ENCODE results near the gene UBL4B. TPM values are rescaled to one million over a fixed set of nuclear protein-coding genes. Genes with fewer than 3 reads are reported as not detected.

UBL4B gene
- total RNA-seq, 1 donor from 2014 or later: not detected

GRCh38 chr1:110067893-110068645, 44.2 kb upstream of the UBL4B start:
- no peak for TF ChIP-seq CTCF (conservative IDR thresholded peaks at IDR 0.05; ENCODE audit: low read depth, low read length)
- H3K4me3 ChIP-seq (ENCODE audit: low read depth, low read length): no peak overlapping the region
- DNase-seq (ENCODE audit: low read depth): no peak

- H3K4me3 ChIP-seq (ENCODE audit: low read depth, low read length): no peak overlapping the region
- no peak for TF ChIP-seq CTCF (conservative IDR thresholded peaks at IDR 0.05; ENCODE audit: low read depth, low read length)
- DNase-seq (ENCODE audit: low read depth): no peak
These were observed 43.4 kb upstream of the UBL4B start for GRCh38 chr1:110068646-110069403.

- H3K4me3 ChIP-seq (ENCODE audit: low read depth, low read length): no peak overlapping the region
- DNase-seq (ENCODE audit: low read depth): no peak
- no peak for TF ChIP-seq CTCF (conservative IDR thresholded peaks at IDR 0.05; ENCODE audit: low read depth, low read length)
These were observed 42.6 kb upstream of the UBL4B start for GRCh38 chr1:110069404-110070281.

GRCh38 chr1:110070282-110070669, 42.0 kb upstream of the UBL4B start:
- H3K4me3 ChIP-seq (ENCODE audit: low read depth, low read length): no peak overlapping the region
- DNase-seq (ENCODE audit: low read depth): no peak
- TF ChIP-seq CTCF (conservative IDR thresholded peaks at IDR 0.05; ENCODE audit: low read depth, low read length): no peak

- no peak for TF ChIP-seq CTCF (conservative IDR thresholded peaks at IDR 0.05; ENCODE audit: low read depth, low read length)
- DNase-seq (ENCODE audit: low read depth): no peak
- H3K4me3 ChIP-seq (ENCODE audit: low read depth, low read length): no peak within 1 kb of the TSS
These were observed 41.5 kb upstream of the UBL4B start, which contains the start of gene ALX3 for GRCh38 chr1:110070671-110071242. TSS of gene ALX3 (minus strand) at chr1:110070672. CDS start at chr1:110070612, 60 bp downstream.

GRCh38 chr1:110074166-110074565, 38.1 kb upstream of the UBL4B start:
- DNase-seq (ENCODE audit: low read depth): no peak
- H3K4me3 ChIP-seq (ENCODE audit: low read depth, low read length): no peak overlapping the region
- TF ChIP-seq CTCF (conservative IDR thresholded peaks at IDR 0.05; ENCODE audit: low read depth, low read length): no peak

Data from epithelial cell of proximal tubule (primary cell).